Lower lobe of right lung (tissue), 2 donors: ENCODE measurements around the gene DCTN2. TPM values are rescaled to one million over a fixed set of nuclear protein-coding genes. Genes with fewer than 3 reads are reported as not detected.

Source experiments
- ATAC-seq, 2 donors: fragments of 200-7000 bp; cut with Tn5 transposase; one replicate each; pipeline ENCODE4 v1.9.1; 2020 to 2022; ENCODE audit warnings: mild to moderate bottlenecking in 2 of 2, moderate library complexity in 2 of 2
- DNase-seq: peaks from one replicate; pipeline ENCODE4 v3.0.0-alpha.2; 2020
- H3K27ac ChIP-seq: fragments of 200-600 bp; one replicate; pipeline ENCODE4 v1.8.0; 2022
- H3K27me3 ChIP-seq: fragments of 200-600 bp; one replicate; pipeline ENCODE4 v1.8.0; 2022; ENCODE audit warnings: low read depth
- H3K36me3 ChIP-seq: fragments of 200-600 bp; one replicate; pipeline ENCODE4 v1.8.0; 2022; ENCODE audit warnings: mild to moderate bottlenecking
- H3K4me1 ChIP-seq: fragments of 200-600 bp; one replicate; pipeline ENCODE4 v1.8.0; 2022
- H3K4me3 ChIP-seq: fragments of 200-600 bp; one replicate; pipeline ENCODE4 v1.8.0; 2022; ENCODE audit warnings: mild to moderate bottlenecking
- H3K9me3 ChIP-seq: fragments of 200-600 bp; one replicate; pipeline ENCODE4 v1.8.0; 2022
- CTCF ChIP-seq: fragments of 200-600 bp; IDR thresholded peaks from one replicate; pipeline ENCODE4 v1.8.0; 2022; ENCODE audit warnings: antibody characterized with exemption, mild to moderate bottlenecking
- intact Hi-C: fragments of 100-400 bp; cut with DNase I; formaldehyde crosslinking; loops from one replicate; pipeline ENCODE4 v1.11.0; 2022
- total RNA-seq: library from RNA; stranded (reverse); fragmentation: NEBNext Ultra II Directional; extraction: Animal tissue kit (Norgen Biotek cat#: 25700); gene quantifications from one replicate; pipeline ENCODE4 v1.2.1, GENCODE V29; 2021
- donor health status: DM: no; HTN: yes; CAD: no; lungs with severe emphysema.

The DCTN2 gene
- total RNA-seq, 1 donor from 2014 or later = 88.3 TPM

- no peak for TF ChIP-seq CTCF
- ATAC-seq = no peak
Observed at GRCh38 chr12:57585156-57585555, 38.2 kb upstream of the DCTN2 start.

DNA sequence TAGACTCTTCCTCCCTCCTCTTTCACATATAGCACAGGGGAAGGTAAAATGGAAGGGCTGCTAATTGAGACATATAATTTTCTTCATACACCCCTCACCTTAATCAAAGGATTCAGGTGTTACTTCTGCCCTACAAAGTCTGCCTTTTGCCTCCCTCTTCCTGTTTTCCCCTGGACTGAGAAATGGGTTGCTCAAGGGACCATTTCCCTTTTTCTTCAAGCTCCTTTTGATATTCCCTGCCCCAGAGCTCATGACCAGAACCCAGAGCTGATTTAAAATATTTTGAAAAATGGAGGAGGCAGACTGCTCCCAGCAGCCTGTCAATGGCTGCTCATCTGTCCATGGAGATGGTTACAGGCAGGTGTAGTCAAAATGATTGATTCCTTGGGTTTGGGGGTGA lies 37.7 kb upstream of the DCTN2 start:
- Histone ChIP-seq H3K27ac (no peak overlapping the region), H3K4me3 (no peak overlapping the region), H3K27me3 (peaks cover 5% of the 10 kb centered on the region), H3K9me3 (no peaks in the 10 kb centered on the region), H3K36me3 (no peaks in the 10 kb centered on the region), H3K4me1 (no peaks in the 10 kb centered on the region)
- ATAC-seq = peak in 1 of 2 donors; percentile 34
- no peak for DNase-seq
- intact Hi-C loops = loop anchor here (10.0 kb wide), 1 partner anchor 50 kb away; the partner anchor contains the start of gene B4GALNT1
- TF ChIP-seq CTCF = no peak

More at GRCh38 chr12:57585156-57585555, 38.2 kb upstream of the DCTN2 start:
- no peak overlapping the region for H3K4me3 ChIP-seq
- DNase-seq = no peak
- H3K27me3 ChIP-seq = peaks cover 5% of the 10 kb centered on the region
- H3K4me1 ChIP-seq = peaks cover under 1% of the 10 kb centered on the region
- H3K27ac ChIP-seq = no peak overlapping the region
- intact Hi-C loops = loop anchor here (10.0 kb wide), 1 partner anchor 50 kb away; the partner anchor contains the start of gene B4GALNT1
- no peaks in the 10 kb centered on the region for H3K36me3 ChIP-seq
- H3K9me3 ChIP-seq = no peaks in the 10 kb centered on the region

- peaks cover 5% of the 10 kb centered on the region for H3K27me3 ChIP-seq
- DNase-seq = no peak
- no peaks in the 10 kb centered on the region for H3K9me3 ChIP-seq
Observed at GRCh38 chr12:57584050-57584449, 37.1 kb upstream of the DCTN2 start.

DNA sequence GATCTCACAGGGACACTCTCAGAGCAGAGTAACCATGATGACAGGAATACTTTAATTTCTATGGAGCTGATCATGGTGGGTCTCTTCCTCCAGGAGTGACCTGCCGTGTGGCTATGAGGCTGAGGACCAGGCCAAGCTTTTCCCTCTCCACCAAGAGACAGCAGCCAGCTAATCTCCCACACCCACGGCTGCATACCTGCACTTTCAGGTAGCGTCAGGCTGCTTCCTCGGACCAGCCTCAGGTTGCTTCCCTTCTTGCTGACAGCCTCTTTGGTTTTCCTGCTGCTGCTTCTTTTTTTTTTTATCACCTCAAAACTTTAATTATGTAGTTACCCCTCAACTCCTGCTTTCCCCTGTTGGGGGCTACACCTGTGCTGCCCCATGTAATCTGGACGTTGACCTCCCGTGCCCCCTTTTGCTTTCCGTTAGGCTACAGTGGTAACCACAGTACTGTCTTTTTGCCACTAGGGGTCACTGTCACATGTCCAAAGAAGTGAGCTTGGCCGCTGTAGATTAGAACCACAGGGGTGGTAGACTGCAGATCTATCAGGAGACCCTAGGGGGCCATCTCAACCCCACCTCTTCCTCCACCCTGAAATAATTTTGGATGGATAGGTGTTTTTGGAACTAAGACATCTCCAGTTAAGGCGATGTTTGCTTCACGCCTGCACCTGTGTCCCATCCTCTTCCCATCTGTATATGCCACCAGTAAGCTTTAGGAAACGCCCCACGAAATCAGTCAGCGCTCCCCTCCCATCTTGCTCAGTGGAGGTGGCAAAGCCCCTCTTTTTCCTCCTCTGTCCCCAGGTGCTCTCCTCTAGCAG lies 36.2 kb upstream of the DCTN2 start:
- ATAC-seq = peak; percentile 93 to 96
- intact Hi-C loops = loop anchor here (10.0 kb wide), 1 partner anchor 52 kb away; the partner anchor contains the start of gene B4GALNT1
- Histone ChIP-seq H3K27me3 (peaks cover 3% of the 10 kb centered on the region), H3K4me1 (no peaks in the 10 kb centered on the region), H3K9me3 (no peaks in the 10 kb centered on the region), H3K4me3 (no peak overlapping the region), H3K36me3 (no peaks in the 10 kb centered on the region), H3K27ac (no peak overlapping the region)
- TF ChIP-seq CTCF = peak; percentile 90
- DNase-seq = no peak

More at GRCh38 chr12:57584050-57584449, 37.1 kb upstream of the DCTN2 start:
- no peak overlapping the region for H3K4me3 ChIP-seq
- H3K27ac ChIP-seq = no peak overlapping the region
- H3K4me1 ChIP-seq = no peaks in the 10 kb centered on the region
- TF ChIP-seq CTCF = no peak
- H3K36me3 ChIP-seq = no peaks in the 10 kb centered on the region
- intact Hi-C loops = loop anchor here (10.0 kb wide), 1 partner anchor 51 kb away; the partner anchor contains the start of gene B4GALNT1
- ATAC-seq = no peak

DNA sequence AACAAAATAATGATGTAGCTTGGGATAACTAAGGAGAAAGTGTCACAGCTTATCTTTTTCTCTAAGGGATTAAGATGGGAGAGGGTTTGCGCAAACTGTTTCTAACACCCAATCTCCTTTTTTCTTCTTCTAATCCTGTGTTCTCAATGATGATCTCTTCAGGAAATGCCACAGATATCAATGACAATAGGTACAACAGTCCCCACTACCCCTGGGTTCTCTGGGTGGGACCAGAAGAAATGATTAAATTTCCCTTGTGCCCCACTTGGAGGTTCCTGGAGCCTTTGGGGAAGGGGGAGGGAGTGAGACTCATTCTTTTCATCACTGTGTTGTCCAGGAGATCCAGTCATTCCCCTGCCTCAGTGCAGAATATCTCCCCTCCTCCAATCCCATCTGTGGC lies 35.4 kb upstream of the DCTN2 start:
- ATAC-seq = no peak
- no peak for TF ChIP-seq CTCF
- H3K27ac ChIP-seq = no peak overlapping the region
- no peaks in the 10 kb centered on the region for H3K4me1 ChIP-seq
- no peak for DNase-seq
- no peak overlapping the region for H3K4me3 ChIP-seq
- H3K9me3 ChIP-seq = no peaks in the 10 kb centered on the region
- intact Hi-C loops = loop anchor here (10.0 kb wide), 1 partner anchor 52 kb away; the partner anchor contains the start of gene B4GALNT1
- no peaks in the 10 kb centered on the region for H3K27me3 ChIP-seq
- no peaks in the 10 kb centered on the region for H3K36me3 ChIP-seq
